GM23338 (cell line): Measurements from ENCODE around the gene APOBEC3B. TPM values are rescaled to one million over a fixed set of nuclear protein-coding genes. Genes with fewer than 3 reads are reported as not detected.

Source experiments
- EZH2 ChIP-seq: fragments of 200-600 bp; sonication (generic); IDR thresholded peaks from one replicate; pipeline ENCODE4 v1.8.0; 2017; ENCODE audit warnings: antibody characterized with exemption, mild to moderate bottlenecking, low read depth; ENCODE audit not compliant: unreplicated experiment
- JUNB ChIP-seq: IDR thresholded peaks from one replicate; pipeline ENCODE4 v1.6.1; 2016; ENCODE audit warnings: antibody characterized with exemption; ENCODE audit not compliant: unreplicated experiment
- NANOG ChIP-seq: IDR thresholded peaks from 2 replicates; pipeline ENCODE4 v1.6.1; 2016; ENCODE audit warnings: antibody characterized with exemption, borderline replicate concordance
- POLR2AphosphoS5 ChIP-seq: IDR thresholded peaks from 2 replicates; pipeline ENCODE4 v1.6.1; 2016; ENCODE audit warnings: antibody characterized with exemption, low read depth
- ZNF114 ChIP-seq: fragments of 250-450 bp; sonication (Bioruptor Pico); IDR thresholded peaks from 2 replicates; pipeline ENCODE4 v1.5.0; 2020; ENCODE audit warnings: mild to moderate bottlenecking, moderate library complexity
- ZNF331 ChIP-seq: fragments of 250-450 bp; sonication (Bioruptor Pico); IDR thresholded peaks from 2 replicates; pipeline ENCODE4 v1.5.0; 2020; ENCODE audit warnings: low read depth, mild to moderate bottlenecking, moderate library complexity
- polyA plus RNA-seq: library from polyadenylated mRNA; unstranded; fragments of >200 nt; fragmentation: Nextera tagmentation; extraction: Ambion mirVana; gene quantifications from 2 replicates; pipeline ENCODE4 v1.2.1, GENCODE V29; 2016
- total RNA-seq: library from RNA; depleted of rRNA; stranded (reverse); fragments of >200 nt; shearing (Covaris generic); gene quantifications from 2 replicates; pipeline ENCODE4 v1.2.3, GENCODE V29; 2014
- TF ChIP-seq, protein P1 (sequence below): fragments of 250-450 bp; sonication (Bioruptor Pico); IDR thresholded peaks from 2 replicates; pipeline ENCODE4 v1.5.0; 2020; ENCODE audit warnings: mild to moderate bottlenecking, moderate library complexity
- TF ChIP-seq, protein P2 (sequence below): IDR thresholded peaks from 2 replicates; pipeline ENCODE4 v1.6.1; 2016; ENCODE audit warnings: antibody characterized with exemption
- TF ChIP-seq, protein P3 (sequence below), 2 experiments: fragments of 200-600 bp in 1 of 2; sonication (generic) in 1 of 2; conservative IDR thresholded peaks; 2 replicates each; pipeline versions ENCODE4 v1.5.1 to v1.6.1; 2016 to 2017; ENCODE audit warnings: antibody characterized with exemption in 2 of 2, low read depth in 2 of 2, mild to moderate bottlenecking in 2 of 2, moderate library complexity in 1 of 2

APOBEC3B gene
- total and polyA plus RNA-seq, 2 experiments from 2014 or later: 7.0 to 9.2 TPM

DNA sequence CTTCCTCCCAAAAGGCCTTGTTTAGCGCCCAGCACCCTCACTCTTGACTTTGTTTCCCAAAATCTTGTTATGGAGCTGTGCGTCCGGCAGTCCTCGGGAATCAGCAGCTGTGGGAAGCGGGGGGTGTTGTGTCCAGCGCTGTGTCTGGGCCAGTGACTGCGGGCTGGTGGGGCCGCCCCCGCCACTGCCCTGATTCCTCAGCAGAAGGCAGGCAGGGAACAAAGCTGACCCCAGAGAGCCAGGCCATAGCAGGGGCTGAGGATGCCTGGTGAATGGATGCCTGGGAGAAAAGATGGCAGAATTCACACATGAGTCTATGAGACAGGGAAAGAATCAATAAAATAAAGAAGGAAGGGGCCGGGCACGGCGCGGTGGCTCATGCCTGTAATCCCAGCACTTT is 34.4 kb downstream of the APOBEC3B start (continued):
- TF ChIP-seq, protein P1, sequence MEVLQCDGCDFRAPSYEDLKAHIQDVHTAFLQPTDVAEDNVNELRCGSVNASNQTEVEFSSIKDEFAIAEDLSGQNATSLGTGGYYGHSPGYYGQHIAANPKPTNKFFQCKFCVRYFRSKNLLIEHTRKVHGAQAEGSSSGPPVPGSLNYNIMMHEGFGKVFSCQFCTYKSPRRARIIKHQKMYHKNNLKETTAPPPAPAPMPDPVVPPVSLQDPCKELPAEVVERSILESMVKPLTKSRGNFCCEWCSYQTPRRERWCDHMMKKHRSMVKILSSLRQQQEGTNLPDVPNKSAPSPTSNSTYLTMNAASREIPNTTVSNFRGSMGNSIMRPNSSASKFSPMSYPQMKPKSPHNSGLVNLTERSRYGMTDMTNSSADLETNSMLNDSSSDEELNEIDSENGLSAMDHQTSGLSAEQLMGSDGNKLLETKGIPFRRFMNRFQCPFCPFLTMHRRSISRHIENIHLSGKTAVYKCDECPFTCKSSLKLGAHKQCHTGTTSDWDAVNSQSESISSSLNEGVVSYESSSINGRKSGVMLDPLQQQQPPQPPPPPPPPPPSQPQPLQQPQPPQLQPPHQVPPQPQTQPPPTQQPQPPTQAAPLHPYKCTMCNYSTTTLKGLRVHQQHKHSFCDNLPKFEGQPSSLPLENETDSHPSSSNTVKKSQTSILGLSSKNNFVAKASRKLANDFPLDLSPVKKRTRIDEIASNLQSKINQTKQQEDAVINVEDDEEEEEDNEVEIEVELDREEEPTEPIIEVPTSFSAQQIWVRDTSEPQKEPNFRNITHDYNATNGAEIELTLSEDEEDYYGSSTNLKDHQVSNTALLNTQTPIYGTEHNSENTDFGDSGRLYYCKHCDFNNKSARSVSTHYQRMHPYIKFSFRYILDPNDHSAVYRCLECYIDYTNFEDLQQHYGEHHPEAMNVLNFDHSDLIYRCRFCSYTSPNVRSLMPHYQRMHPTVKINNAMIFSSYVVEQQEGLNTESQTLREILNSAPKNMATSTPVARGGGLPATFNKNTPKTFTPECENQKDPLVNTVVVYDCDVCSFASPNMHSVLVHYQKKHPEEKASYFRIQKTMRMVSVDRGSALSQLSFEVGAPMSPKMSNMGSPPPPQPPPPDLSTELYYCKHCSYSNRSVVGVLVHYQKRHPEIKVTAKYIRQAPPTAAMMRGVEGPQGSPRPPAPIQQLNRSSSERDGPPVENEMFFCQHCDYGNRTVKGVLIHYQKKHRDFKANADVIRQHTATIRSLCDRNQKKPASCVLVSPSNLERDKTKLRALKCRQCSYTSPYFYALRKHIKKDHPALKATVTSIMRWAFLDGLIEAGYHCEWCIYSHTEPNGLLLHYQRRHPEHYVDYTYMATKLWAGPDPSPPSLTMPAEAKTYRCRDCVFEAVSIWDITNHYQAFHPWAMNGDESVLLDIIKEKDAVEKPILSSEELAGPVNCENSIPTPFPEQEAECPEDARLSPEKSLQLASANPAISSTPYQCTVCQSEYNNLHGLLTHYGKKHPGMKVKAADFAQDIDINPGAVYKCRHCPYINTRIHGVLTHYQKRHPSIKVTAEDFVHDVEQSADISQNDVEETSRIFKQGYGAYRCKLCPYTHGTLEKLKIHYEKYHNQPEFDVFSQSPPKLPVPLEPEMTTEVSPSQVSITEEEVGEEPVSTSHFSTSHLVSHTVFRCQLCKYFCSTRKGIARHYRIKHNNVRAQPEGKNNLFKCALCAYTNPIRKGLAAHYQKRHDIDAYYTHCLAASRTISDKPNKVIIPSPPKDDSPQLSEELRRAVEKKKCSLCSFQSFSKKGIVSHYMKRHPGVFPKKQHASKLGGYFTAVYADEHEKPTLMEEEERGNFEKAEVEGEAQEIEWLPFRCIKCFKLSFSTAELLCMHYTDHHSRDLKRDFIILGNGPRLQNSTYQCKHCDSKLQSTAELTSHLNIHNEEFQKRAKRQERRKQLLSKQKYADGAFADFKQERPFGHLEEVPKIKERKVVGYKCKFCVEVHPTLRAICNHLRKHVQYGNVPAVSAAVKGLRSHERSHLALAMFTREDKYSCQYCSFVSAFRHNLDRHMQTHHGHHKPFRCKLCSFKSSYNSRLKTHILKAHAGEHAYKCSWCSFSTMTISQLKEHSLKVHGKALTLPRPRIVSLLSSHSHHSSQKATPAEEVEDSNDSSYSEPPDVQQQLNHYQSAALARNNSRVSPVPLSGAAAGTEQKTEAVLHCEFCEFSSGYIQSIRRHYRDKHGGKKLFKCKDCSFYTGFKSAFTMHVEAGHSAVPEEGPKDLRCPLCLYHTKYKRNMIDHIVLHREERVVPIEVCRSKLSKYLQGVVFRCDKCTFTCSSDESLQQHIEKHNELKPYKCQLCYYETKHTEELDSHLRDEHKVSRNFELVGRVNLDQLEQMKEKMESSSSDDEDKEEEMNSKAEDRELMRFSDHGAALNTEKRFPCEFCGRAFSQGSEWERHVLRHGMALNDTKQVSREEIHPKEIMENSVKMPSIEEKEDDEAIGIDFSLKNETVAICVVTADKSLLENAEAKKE (CRISPR knock-in tag): no peak
- TF ChIP-seq JUNB (no peak), ZNF114 (no peak), ZNF331 (CRISPR knock-in tag) (no peak), EZH2 (no peak), POLR2AphosphoS5 (no peak), NANOG (no peak)
- TF ChIP-seq, protein P2, sequence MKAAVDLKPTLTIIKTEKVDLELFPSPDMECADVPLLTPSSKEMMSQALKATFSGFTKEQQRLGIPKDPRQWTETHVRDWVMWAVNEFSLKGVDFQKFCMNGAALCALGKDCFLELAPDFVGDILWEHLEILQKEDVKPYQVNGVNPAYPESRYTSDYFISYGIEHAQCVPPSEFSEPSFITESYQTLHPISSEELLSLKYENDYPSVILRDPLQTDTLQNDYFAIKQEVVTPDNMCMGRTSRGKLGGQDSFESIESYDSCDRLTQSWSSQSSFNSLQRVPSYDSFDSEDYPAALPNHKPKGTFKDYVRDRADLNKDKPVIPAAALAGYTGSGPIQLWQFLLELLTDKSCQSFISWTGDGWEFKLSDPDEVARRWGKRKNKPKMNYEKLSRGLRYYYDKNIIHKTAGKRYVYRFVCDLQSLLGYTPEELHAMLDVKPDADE: no peak
- TF ChIP-seq, protein P3, sequence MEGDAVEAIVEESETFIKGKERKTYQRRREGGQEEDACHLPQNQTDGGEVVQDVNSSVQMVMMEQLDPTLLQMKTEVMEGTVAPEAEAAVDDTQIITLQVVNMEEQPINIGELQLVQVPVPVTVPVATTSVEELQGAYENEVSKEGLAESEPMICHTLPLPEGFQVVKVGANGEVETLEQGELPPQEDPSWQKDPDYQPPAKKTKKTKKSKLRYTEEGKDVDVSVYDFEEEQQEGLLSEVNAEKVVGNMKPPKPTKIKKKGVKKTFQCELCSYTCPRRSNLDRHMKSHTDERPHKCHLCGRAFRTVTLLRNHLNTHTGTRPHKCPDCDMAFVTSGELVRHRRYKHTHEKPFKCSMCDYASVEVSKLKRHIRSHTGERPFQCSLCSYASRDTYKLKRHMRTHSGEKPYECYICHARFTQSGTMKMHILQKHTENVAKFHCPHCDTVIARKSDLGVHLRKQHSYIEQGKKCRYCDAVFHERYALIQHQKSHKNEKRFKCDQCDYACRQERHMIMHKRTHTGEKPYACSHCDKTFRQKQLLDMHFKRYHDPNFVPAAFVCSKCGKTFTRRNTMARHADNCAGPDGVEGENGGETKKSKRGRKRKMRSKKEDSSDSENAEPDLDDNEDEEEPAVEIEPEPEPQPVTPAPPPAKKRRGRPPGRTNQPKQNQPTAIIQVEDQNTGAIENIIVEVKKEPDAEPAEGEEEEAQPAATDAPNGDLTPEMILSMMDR (conservative IDR thresholded peaks at IDR 0.05; ENCODE audit: low read depth in 2 of 2): no peak
